ENCODE data around the gene CD276. TPM values are rescaled to one million over a fixed set of nuclear protein-coding genes. Genes with fewer than 3 reads are reported as not detected.
A peak's percentile ranks its signal among the peaks of the same experiment; 100 is the strongest.
"Not testable (repeated sequence)": the region's sequence is repeated elsewhere in the genome, so short reads cannot be mapped to it uniquely, and the experiment has no call there.

CD276 gene
- total and polyA plus RNA-seq, 4 donors, result 27.7 to 67.9 (median 59.0) TPM

- peaks cover 3 to 4% of the 10 kb centered on the region in 2 donors for H3K4me1 ChIP-seq (ENCODE audit: control insufficient read depth in 1 of 2, insufficient read depth in 2 of 2, low read length in 2 of 2)
- no peaks in the 10 kb centered on the region for H3K27me3 ChIP-seq (ENCODE audit: control insufficient read depth in 1 of 2, insufficient read depth in 2 of 2, low read length in 1 of 2)
- DNase-seq (peak; percentile 83 to 89), ATAC-seq (ENCODE audit: low FRiP score) (peak; percentile 59)
- H3K27ac ChIP-seq (ENCODE audit: low read depth in 1 of 2, low read length in 2 of 2), result no peak overlapping the region
- no peaks in the 10 kb centered on the region for H3K9me3 ChIP-seq (ENCODE audit: control insufficient read depth, low read length)
- peaks cover 0 to 6% of the 10 kb centered on the region in 2 donors for H3K36me3 ChIP-seq (ENCODE audit: control insufficient read depth in 1 of 2, insufficient read depth in 2 of 2, low read length in 1 of 2)
- intact Hi-C loops (cut with DNase I), result loop anchor here (1.0 to 10.0 kb wide), 3 partner anchors 23 to 415 kb away; no protein-coding TSS in a partner anchor
- WGBS, 2 donors, result 32 to 34% methylated on average over 13 of the region's 13 CpGs
- no peak overlapping the region for H3K4me3 ChIP-seq (ENCODE audit: low read length in 2 of 2)
Observed at GRCh38 chr15:73700041-73700842, 16.1 kb downstream of the CD276 start.

- H3K27ac ChIP-seq (ENCODE audit: low read depth in 1 of 2, low read length in 2 of 2); DNase-seq; ATAC-seq (ENCODE audit: low FRiP score); H3K9me3 ChIP-seq (ENCODE audit: control insufficient read depth, low read length); H3K27me3 ChIP-seq (ENCODE audit: control insufficient read depth in 1 of 2, insufficient read depth in 2 of 2, low read length in 1 of 2); H3K36me3 ChIP-seq (ENCODE audit: control insufficient read depth in 1 of 2, insufficient read depth in 2 of 2, low read length in 1 of 2); H3K4me3 ChIP-seq (ENCODE audit: low read length in 2 of 2); H3K4me1 ChIP-seq (ENCODE audit: control insufficient read depth in 1 of 2, insufficient read depth in 2 of 2, low read length in 2 of 2): not testable (repeated sequence)
- WGBS, 2 donors, result 81 to 83% methylated on average over 30 to 33 of the region's 33 CpGs
- intact Hi-C loops (cut with DNase I), result loop anchor here in 1 of 2 donors (10.0 kb wide), 1 partner anchor 418 kb away; no protein-coding TSS in a partner anchor
Observed at GRCh38 chr15:73702311-73703239, 18.4 kb downstream of the CD276 start.

- not testable (repeated sequence) for ATAC-seq (ENCODE audit: low FRiP score); DNase-seq; H3K9me3 ChIP-seq (ENCODE audit: control insufficient read depth, low read length); H3K4me3 ChIP-seq (ENCODE audit: low read length in 2 of 2); H3K4me1 ChIP-seq (ENCODE audit: control insufficient read depth in 1 of 2, insufficient read depth in 2 of 2, low read length in 2 of 2); H3K27ac ChIP-seq (ENCODE audit: low read depth in 1 of 2, low read length in 2 of 2); H3K27me3 ChIP-seq (ENCODE audit: control insufficient read depth in 1 of 2, insufficient read depth in 2 of 2, low read length in 1 of 2)
- 85 to 86% methylated on average over 20 to 23 of the region's 23 CpGs for WGBS, 2 donors
- peaks cover 0 to 12% of the 10 kb centered on the region in 2 donors for H3K36me3 ChIP-seq (ENCODE audit: control insufficient read depth in 1 of 2, insufficient read depth in 2 of 2, low read length in 1 of 2)
- intact Hi-C loops (cut with DNase I), result loop anchor here in 1 of 2 donors (10.0 kb wide), 1 partner anchor 419 kb away; no protein-coding TSS in a partner anchor
Observed at GRCh38 chr15:73703601-73704000, 19.4 kb downstream of the CD276 start.

- H3K9me3 ChIP-seq (ENCODE audit: control insufficient read depth, low read length); DNase-seq; ATAC-seq (ENCODE audit: low FRiP score); H3K27me3 ChIP-seq (ENCODE audit: control insufficient read depth in 1 of 2, insufficient read depth in 2 of 2, low read length in 1 of 2); H3K4me1 ChIP-seq (ENCODE audit: control insufficient read depth in 1 of 2, insufficient read depth in 2 of 2, low read length in 2 of 2); H3K27ac ChIP-seq (ENCODE audit: low read depth in 1 of 2, low read length in 2 of 2); H3K4me3 ChIP-seq (ENCODE audit: low read length in 2 of 2): not testable (repeated sequence)
- WGBS, 2 donors, result 80 to 83% methylated on average over 18 to 23 of the region's 23 CpGs
- H3K36me3 ChIP-seq (ENCODE audit: control insufficient read depth in 1 of 2, insufficient read depth in 2 of 2, low read length in 1 of 2), result peaks cover 0 to 12% of the 10 kb centered on the region in 2 donors
- intact Hi-C loops (cut with DNase I), result loop anchor here in 1 of 2 donors (10.0 kb wide), 1 partner anchor 420 kb away; no protein-coding TSS in a partner anchor
Observed at GRCh38 chr15:73704142-73704868, 20.1 kb downstream of the CD276 start.

GRCh38 chr15:73704869-73705645 lies 20.9 kb downstream of the CD276 start:
- peak; percentile 58 for ATAC-seq (ENCODE audit: low FRiP score)
- DNase-seq, result peak; percentile 66 to 86
- Histone ChIP-seq H3K4me1 (ENCODE audit: control insufficient read depth in 1 of 2, insufficient read depth in 2 of 2, low read length in 2 of 2) (no peaks in the 10 kb centered on the region), H3K27me3 (ENCODE audit: control insufficient read depth in 1 of 2, insufficient read depth in 2 of 2, low read length in 1 of 2) (no peaks in the 10 kb centered on the region), H3K27ac (ENCODE audit: low read depth in 1 of 2, low read length in 2 of 2) (no peak overlapping the region), H3K9me3 (ENCODE audit: control insufficient read depth, low read length) (no peaks in the 10 kb centered on the region), H3K36me3 (ENCODE audit: control insufficient read depth in 1 of 2, insufficient read depth in 2 of 2, low read length in 1 of 2) (peaks cover 0 to 10% of the 10 kb centered on the region in 2 donors), H3K4me3 (ENCODE audit: low read length in 2 of 2) (no peak overlapping the region)
- 52 to 53% methylated on average over 13 of the region's 13 CpGs for WGBS, 2 donors
- intact Hi-C loops (cut with DNase I), result loop anchor here in 1 of 2 donors (5.0 to 10.0 kb wide), 2 partner anchors 33 to 420 kb away; no protein-coding TSS in a partner anchor

GRCh38 chr15:73708691-73709090 lies 24.5 kb downstream of the CD276 start:
- intact Hi-C loops (cut with DNase I), result loop anchor here in 1 of 2 donors (5.0 to 10.0 kb wide), 2 partner anchors 36 to 424 kb away; no protein-coding TSS in a partner anchor
- Histone ChIP-seq H3K4me1 (ENCODE audit: control insufficient read depth in 1 of 2, insufficient read depth in 2 of 2, low read length in 2 of 2) (no peaks in the 10 kb centered on the region), H3K27me3 (ENCODE audit: control insufficient read depth in 1 of 2, insufficient read depth in 2 of 2, low read length in 1 of 2) (no peaks in the 10 kb centered on the region), H3K36me3 (ENCODE audit: control insufficient read depth in 1 of 2, insufficient read depth in 2 of 2, low read length in 1 of 2) (peaks cover 0 to 12% of the 10 kb centered on the region in 2 donors), H3K4me3 (ENCODE audit: low read length in 2 of 2) (no peak overlapping the region), H3K9me3 (ENCODE audit: control insufficient read depth, low read length) (no peaks in the 10 kb centered on the region), H3K27ac (ENCODE audit: low read depth in 1 of 2, low read length in 2 of 2) (no peak overlapping the region)
- ATAC-seq (ENCODE audit: low FRiP score), result no peak
- 88 to 91% methylated on average over 6 of the region's 6 CpGs for WGBS, 2 donors
- no peak for DNase-seq

GRCh38 chr15:73709241-73709640 lies 25.1 kb downstream of the CD276 start:
- peaks cover 0 to 11% of the 10 kb centered on the region in 2 donors for H3K36me3 ChIP-seq (ENCODE audit: control insufficient read depth in 1 of 2, insufficient read depth in 2 of 2, low read length in 1 of 2)
- H3K9me3 ChIP-seq (ENCODE audit: control insufficient read depth, low read length), result no peaks in the 10 kb centered on the region
- intact Hi-C loops (cut with DNase I), result loop anchor here in 1 of 2 donors (5.0 to 10.0 kb wide), 2 partner anchors 37 to 424 kb away; no protein-coding TSS in a partner anchor
- WGBS, 2 donors, result 93 to 96% methylated on average over 6 of the region's 6 CpGs
- no peak overlapping the region for H3K4me3 ChIP-seq (ENCODE audit: low read length in 2 of 2)
- ATAC-seq (ENCODE audit: low FRiP score), result no peak
- H3K4me1 ChIP-seq (ENCODE audit: control insufficient read depth in 1 of 2, insufficient read depth in 2 of 2, low read length in 2 of 2), result no peaks in the 10 kb centered on the region
- DNase-seq, result no peak
- no peak overlapping the region for H3K27ac ChIP-seq (ENCODE audit: low read depth in 1 of 2, low read length in 2 of 2)
- H3K27me3 ChIP-seq (ENCODE audit: control insufficient read depth in 1 of 2, insufficient read depth in 2 of 2, low read length in 1 of 2), result no peaks in the 10 kb centered on the region
